Loucy (cell line): ENCODE measurements around the gene ENDOD1.

Experiments
- EZH2phosphoT487 ChIP-seq: fragments of 200-600 bp; IDR thresholded peaks from 2 replicates; pipeline ENCODE4 v1.6.1; 2018; ENCODE audit warnings: antibody characterized with exemption, mild to moderate bottlenecking, moderate library complexity, borderline replicate concordance
- TF ChIP-seq, protein P1 (sequence below): fragments of 200-600 bp; sonication (generic); conservative IDR thresholded peaks from 2 replicates; pipeline ENCODE4 v1.5.1; 2014; ENCODE audit warnings: mild to moderate bottlenecking, antibody characterized with exemption, low read length

DNA sequence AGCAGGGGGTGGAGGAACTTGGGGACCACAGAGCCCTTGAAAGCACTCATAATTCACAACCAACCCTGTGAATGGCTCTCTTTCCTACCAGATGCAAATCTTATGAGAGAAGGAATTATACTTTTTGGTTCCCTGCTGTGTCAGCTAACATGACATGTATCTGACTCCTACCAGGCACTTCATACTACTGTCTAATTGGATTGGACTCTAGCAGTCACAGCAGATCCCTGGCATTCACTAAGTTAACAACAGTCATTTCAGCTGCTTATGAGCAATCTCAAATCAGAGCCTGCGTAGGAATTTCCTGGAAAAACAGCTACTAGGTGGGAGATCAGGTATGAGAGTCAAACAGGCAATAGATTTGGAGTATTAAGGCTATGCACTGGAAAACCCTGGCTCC, 11.1 kb upstream of the ENDOD1 start:
- TF ChIP-seq, protein P1, sequence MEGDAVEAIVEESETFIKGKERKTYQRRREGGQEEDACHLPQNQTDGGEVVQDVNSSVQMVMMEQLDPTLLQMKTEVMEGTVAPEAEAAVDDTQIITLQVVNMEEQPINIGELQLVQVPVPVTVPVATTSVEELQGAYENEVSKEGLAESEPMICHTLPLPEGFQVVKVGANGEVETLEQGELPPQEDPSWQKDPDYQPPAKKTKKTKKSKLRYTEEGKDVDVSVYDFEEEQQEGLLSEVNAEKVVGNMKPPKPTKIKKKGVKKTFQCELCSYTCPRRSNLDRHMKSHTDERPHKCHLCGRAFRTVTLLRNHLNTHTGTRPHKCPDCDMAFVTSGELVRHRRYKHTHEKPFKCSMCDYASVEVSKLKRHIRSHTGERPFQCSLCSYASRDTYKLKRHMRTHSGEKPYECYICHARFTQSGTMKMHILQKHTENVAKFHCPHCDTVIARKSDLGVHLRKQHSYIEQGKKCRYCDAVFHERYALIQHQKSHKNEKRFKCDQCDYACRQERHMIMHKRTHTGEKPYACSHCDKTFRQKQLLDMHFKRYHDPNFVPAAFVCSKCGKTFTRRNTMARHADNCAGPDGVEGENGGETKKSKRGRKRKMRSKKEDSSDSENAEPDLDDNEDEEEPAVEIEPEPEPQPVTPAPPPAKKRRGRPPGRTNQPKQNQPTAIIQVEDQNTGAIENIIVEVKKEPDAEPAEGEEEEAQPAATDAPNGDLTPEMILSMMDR = no peak
- TF ChIP-seq EZH2phosphoT487 = no peak
